Neuron (in vitro differentiated cells): ENCODE data around the gene ETFA.

ENCODE experiments used
- H2AFZ ChIP-seq: one replicate; pipeline ENCODE4 v1.6.1; 2013; ENCODE audit warnings: low read depth, mild to moderate bottlenecking, inconsistent platforms, low read length, moderate library complexity
- H3K27me3 ChIP-seq: one replicate; pipeline ENCODE4 v1.6.1; 2013; ENCODE audit warnings: low read length; ENCODE audit not compliant: insufficient read depth
- H3K36me3 ChIP-seq: one replicate; pipeline ENCODE4 v1.6.1; 2013; ENCODE audit warnings: low read length; ENCODE audit not compliant: insufficient read depth
- H3K4me1 ChIP-seq: one replicate; pipeline ENCODE4 v1.6.1; 2013; ENCODE audit warnings: low read length; ENCODE audit not compliant: insufficient read depth
- H3K4me3 ChIP-seq: 2 replicates; pipeline ENCODE4 v1.5.1; 2013; ENCODE audit warnings: mild to moderate bottlenecking, low read length, moderate library complexity
- H3K9me3 ChIP-seq: one replicate; pipeline ENCODE4 v1.6.1; 2013; ENCODE audit warnings: low read length

The ETFA gene

DNA sequence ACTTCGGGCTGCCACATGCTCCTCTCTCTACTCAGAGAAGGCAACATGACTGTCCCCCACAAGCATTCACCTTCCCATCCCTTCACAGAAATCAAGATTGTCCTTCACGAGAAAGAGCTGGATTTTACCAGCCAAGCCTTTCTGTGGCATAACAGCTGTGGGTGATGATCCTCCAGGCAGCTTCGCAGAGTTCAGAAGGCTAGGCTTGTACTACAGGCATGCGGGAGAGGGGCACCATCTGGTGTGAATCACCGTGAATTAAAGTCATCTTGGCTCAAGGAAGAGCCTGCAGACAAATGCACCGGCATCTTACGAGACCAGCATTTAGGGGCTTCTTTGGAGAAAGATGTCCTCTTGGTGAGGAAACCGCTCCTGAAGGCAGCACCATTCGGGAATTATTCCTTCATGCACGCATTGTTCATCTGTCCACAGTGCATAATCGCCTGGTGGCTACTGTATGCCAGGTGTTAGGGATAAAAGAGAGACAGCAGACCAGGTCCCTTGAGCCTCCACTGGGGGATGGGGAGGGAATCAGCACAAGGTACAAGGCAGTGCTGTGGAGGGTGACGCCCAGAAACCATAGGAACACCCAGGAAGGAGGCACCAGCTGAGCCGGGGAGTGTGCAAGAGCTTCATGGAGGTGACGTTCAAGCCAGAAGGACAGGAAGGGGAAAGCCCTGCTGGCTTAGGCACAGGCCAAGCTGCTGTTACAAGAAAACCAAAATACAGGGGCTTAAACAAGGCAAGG is 142.9 kb downstream of the ETFA start:
- H3K4me1 ChIP-seq = no peaks in the 10 kb centered on the region

DNA sequence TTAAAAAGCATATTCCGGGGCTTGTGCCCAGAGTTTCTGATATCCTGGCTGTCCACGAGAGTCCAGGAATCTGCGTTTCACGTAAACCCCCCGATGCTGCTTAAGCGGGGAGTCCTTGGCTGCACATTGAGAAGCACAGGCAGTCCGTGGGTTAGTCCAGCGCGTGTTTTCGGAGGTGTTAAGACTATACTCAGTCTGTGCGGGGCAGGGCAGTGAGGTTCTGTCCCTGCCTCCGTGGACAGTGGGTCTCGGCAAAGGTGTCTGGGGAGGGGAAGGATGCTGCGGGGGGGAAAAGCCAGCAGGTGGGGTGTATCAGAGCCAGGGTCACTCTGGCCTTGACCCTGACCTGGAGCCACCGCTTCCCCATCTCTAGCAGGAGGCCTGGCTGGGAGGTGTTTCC is 145.3 kb downstream of the ETFA start:
- Histone ChIP-seq H2AFZ (no peak overlapping the region), H3K36me3 (no peaks in the 10 kb centered on the region), H3K27me3 (peaks cover 5% of the 10 kb centered on the region), H3K4me3 (no peak overlapping the region), H3K4me1 (no peaks in the 10 kb centered on the region), H3K9me3 (no peaks in the 10 kb centered on the region)

More for the DNA sequence above, 142.9 kb downstream of the ETFA start:
- H2AFZ ChIP-seq = no peak overlapping the region
- H3K36me3 ChIP-seq = no peaks in the 10 kb centered on the region
- H3K9me3 ChIP-seq = no peaks in the 10 kb centered on the region
- H3K27me3 ChIP-seq = peaks cover 5% of the 10 kb centered on the region
- no peak overlapping the region for H3K4me3 ChIP-seq
